ENCODE measurements around the gene C17orf67. TPM values are rescaled to one million over a fixed set of nuclear protein-coding genes. Genes with fewer than 3 reads are reported as not detected.

The C17orf67 gene
- total and polyA plus RNA-seq, 2 experiments from 2014 or later = 1.0 to 3.7 TPM

GRCh38 chr17:56806949-56807348, 26.8 kb downstream of the C17orf67 start:
- no peak overlapping the region for H3K4me3 Mint-ChIP-seq
- no peak overlapping the region for H3K27ac ChIP-seq (ENCODE audit: low read depth)
- no peaks in the 10 kb centered on the region for H3K36me3 ChIP-seq (ENCODE audit: insufficient read depth)
- no peaks in the 10 kb centered on the region for H3K79me2 ChIP-seq (replicated peaks; ENCODE audit: insufficient read depth)
- no peak overlapping the region for H3K27ac Mint-ChIP-seq
- no peak overlapping the region for H3K4me3 ChIP-seq
- H3K9me2 ChIP-seq (ENCODE audit: insufficient read depth) = no peaks in the 10 kb centered on the region
- H4K20me1 ChIP-seq (replicated peaks; ENCODE audit: insufficient read depth) = no peaks in the 10 kb centered on the region
- ATAC-seq (no peak), DNase-seq (ENCODE audit: low spot score) (no peak)
- H3K27me3 ChIP-seq (ENCODE audit: insufficient read depth) = no peaks in the 10 kb centered on the region
- H3K36me3 Mint-ChIP-seq (ENCODE audit: low read depth) = no peaks in the 10 kb centered on the region
- no peaks in the 10 kb centered on the region for H3K4me1 Mint-ChIP-seq
- H3K4me1 ChIP-seq (ENCODE audit: insufficient read depth) = no peaks in the 10 kb centered on the region
- H3F3A ChIP-seq (replicated peaks; ENCODE audit: low read depth) = no peaks in the 10 kb centered on the region
- no peak overlapping the region for H3K4me2 ChIP-seq
- no peak overlapping the region for H2AFZ ChIP-seq
- H3K9me3 Mint-ChIP-seq = no peaks in the 10 kb centered on the region
- TF ChIP-seq ETS1 (IDR thresholded peaks at IDR 0.05) (no peak), POLR2AphosphoS5 (IDR thresholded peaks at IDR 0.05; ENCODE audit: low read depth) (no peak), CREB1 (CRISPR knock-in tag; IDR thresholded peaks at IDR 0.05; ENCODE audit: low read depth) (no peak), JUNB (IDR thresholded peaks at IDR 0.05; ENCODE audit: unreplicated experiment) (no peak), ZNF331 (CRISPR knock-in tag; IDR thresholded peaks at IDR 0.05; ENCODE audit: low read depth) (no peak), ZNF462 (CRISPR knock-in tag; IDR thresholded peaks at IDR 0.05) (no peak), ZNF114 (CRISPR knock-in tag; IDR thresholded peaks at IDR 0.05) (no peak), NANOG (IDR thresholded peaks at IDR 0.05; ENCODE audit: borderline replicate concordance) (no peak)
- peaks cover 2% of the 10 kb centered on the region for H3K27me3 Mint-ChIP-seq (ENCODE audit: insufficient read depth, low read depth, poor library complexity)

Measured in GM23338 (cell line).